Measurements from ENCODE around the gene HDHD5.

Gene HDHD5

GRCh38 chr22:17143101-17143500 is 16.0 kb downstream of the HDHD5 start:
- TF ChIP-seq CTCF (IDR thresholded peaks at IDR 0.05; ENCODE audit: low read depth, low read length, missing control alignments): no peak
- no peak overlapping the region for H3K4me3 ChIP-seq (ENCODE audit: low read depth, low read length)

GRCh38 chr22:17140826-17141766 is 18.0 kb downstream of the HDHD5 start:
- H3K4me3 ChIP-seq (ENCODE audit: low read depth, low read length): no peak overlapping the region
- TF ChIP-seq CTCF (IDR thresholded peaks at IDR 0.05; ENCODE audit: low read depth, low read length, missing control alignments): no peak
- no peak for DNase-seq (ENCODE audit: low read depth)

More at GRCh38 chr22:17143101-17143500, 16.0 kb downstream of the HDHD5 start:
- no peak for DNase-seq (ENCODE audit: low read depth)

- no peak for DNase-seq (ENCODE audit: low read depth)
- no peak overlapping the region for H3K4me3 ChIP-seq (ENCODE audit: low read depth, low read length)
- no peak for TF ChIP-seq CTCF (IDR thresholded peaks at IDR 0.05; ENCODE audit: low read depth, low read length, missing control alignments)
These were observed 19.1 kb downstream of the HDHD5 start for GRCh38 chr22:17140022-17140421.

- no peak for TF ChIP-seq CTCF (IDR thresholded peaks at IDR 0.05; ENCODE audit: low read depth, low read length, missing control alignments)
- H3K4me3 ChIP-seq (ENCODE audit: low read depth, low read length): no peak overlapping the region
- DNase-seq (ENCODE audit: low read depth): no peak
These were observed 20.6 kb downstream of the HDHD5 start for GRCh38 chr22:17138513-17138912.

GRCh38 chr22:17137861-17138425 is 21.1 kb downstream of the HDHD5 start:
- no peak for DNase-seq (ENCODE audit: low read depth)
- H3K4me3 ChIP-seq (ENCODE audit: low read depth, low read length): no peak overlapping the region
- TF ChIP-seq CTCF (IDR thresholded peaks at IDR 0.05; ENCODE audit: low read depth, low read length, missing control alignments): no peak

GRCh38 chr22:17137170-17137569 is 21.9 kb downstream of the HDHD5 start:
- DNase-seq (ENCODE audit: low read depth): no peak
- H3K4me3 ChIP-seq (ENCODE audit: low read depth, low read length): no peak overlapping the region
- TF ChIP-seq CTCF (IDR thresholded peaks at IDR 0.05; ENCODE audit: low read depth, low read length, missing control alignments): no peak

Data from GM12864 (cell line).